GM18870 (cell line): Measurements from ENCODE around the gene GIMAP5.

ENCODE experiments used
- ATAC-seq: cut with Tn5 transposase; IDR thresholded peaks from one replicate; pipeline ENCODE4 v1.9.1; 2021; ENCODE audit warnings: moderate library complexity; ENCODE audit not compliant: unreplicated experiment

The GIMAP5 gene

GRCh38 chr7:150737265-150738055 lies at the start of gene GIMAP5:
Gene GIMAP5, plus strand, starts transcription at chr7:150737418. Its CDS starts 3,467 bp downstream, at chr7:150740885.
- no peak for ATAC-seq

- no peak for ATAC-seq
Measured at GRCh38 chr7:150688630-150689029, 48.6 kb upstream of the GIMAP5 start.

DNA sequence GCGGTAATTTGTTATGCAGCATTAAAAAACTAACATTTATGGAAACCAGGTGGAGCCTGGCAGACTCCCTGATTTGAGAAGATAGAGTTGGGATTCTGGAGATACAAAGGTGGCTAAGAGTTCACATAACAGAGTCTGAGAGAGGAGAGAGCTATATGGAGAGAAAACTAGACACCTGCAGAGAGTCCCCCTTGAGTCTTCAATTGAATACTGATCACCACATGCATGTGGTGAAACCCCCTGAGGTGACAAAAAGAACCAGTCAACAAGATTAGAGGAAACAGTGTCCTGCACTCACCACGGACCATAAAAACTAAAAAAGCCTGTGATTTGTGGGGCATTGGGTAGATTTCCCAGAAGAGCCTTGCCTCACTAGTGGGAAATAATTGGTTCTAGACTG lies 41.6 kb upstream of the GIMAP5 start:
- ATAC-seq, result no peak

DNA sequence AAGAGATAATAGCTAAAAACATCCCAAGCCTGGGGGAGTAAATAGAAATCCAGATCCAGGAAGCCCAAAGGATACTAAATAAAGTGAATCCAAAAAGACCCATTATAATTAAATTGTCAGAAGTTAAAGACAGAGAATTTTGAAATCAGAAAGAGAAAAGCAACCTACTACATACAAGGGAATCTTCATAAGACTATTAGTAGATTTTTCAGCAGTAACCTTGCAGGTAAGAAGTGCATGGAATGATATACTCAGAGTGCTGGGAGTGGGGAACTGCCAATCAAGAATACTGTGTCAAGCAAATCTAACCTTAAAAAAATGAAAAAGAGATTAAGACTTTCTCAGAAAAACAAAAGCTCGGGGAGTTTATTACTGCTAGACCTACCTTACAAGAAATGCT lies 34.0 kb upstream of the GIMAP5 start:
- no peak for ATAC-seq

DNA sequence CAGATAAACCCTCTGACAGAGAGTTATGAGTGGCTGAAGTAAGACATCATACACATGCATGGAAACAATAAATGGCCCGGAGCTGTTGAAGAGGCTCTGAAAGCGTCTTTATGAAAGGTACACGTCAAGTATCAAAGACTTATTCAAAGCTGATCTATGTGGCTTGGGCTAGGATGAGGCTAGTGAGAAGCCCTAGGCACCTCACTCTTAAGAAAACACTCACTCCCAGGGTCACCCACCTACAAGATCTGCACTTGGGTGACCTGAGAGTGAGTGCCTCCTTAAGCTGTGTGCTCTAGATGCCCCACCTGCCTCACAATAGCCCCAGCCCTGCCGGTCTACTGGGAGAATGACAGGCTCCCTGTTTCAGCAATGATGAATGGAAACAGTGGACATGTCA lies 21.9 kb upstream of the GIMAP5 start:
- no peak for ATAC-seq

DNA sequence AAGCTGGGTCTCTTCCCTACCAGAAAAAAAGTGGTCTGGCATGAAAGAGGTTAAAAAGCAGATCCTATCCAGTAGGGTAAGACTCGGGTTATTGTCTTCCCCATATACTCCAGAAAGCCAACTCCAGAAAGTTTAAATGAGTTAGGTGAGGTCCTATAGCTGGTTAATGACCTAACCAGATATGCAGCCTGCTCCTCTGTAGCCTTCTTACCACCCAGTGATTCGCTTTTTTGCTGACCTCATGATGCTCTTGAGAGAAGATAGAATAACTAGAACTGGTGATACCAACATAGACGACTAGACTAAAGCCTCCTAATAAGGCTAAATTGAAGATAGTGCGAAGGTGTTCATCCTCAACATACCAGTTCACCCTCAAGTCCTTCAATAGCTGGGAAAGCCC lies 21.5 kb upstream of the GIMAP5 start:
- no peak for ATAC-seq

DNA sequence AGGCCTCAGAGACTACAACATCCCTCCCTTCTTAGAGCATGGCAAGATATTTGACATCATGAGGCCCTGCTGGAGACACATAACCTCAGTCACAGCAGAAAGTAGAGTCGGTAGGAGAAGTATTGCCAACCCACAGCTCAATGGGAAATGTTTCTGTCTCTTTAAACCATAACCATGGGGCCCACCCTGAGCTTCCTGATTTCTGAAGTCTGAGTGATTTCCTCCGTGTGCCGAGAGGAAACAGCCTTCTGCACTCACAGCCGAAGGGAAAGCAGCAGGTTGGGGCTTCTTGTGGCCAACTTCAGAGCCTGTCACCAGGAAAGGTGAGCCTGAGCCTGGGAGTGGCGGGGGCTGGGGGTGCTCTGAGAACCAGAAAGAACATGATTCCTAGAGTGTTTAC lies 20.9 kb upstream of the GIMAP5 start, which contains the start of gene GIMAP1:
Gene GIMAP1, plus strand, starts transcription at position 246 of the 400 bp plus-strand sequence. CDS start 2,435 bp downstream, outside the sequence.
- no peak for ATAC-seq

GRCh38 chr7:150716939-150717338 lies 20.3 kb upstream of the GIMAP5 start:
- ATAC-seq, result no peak

GRCh38 chr7:150717814-150718420 lies 19.3 kb upstream of the GIMAP5 start:
- no peak for ATAC-seq

DNA sequence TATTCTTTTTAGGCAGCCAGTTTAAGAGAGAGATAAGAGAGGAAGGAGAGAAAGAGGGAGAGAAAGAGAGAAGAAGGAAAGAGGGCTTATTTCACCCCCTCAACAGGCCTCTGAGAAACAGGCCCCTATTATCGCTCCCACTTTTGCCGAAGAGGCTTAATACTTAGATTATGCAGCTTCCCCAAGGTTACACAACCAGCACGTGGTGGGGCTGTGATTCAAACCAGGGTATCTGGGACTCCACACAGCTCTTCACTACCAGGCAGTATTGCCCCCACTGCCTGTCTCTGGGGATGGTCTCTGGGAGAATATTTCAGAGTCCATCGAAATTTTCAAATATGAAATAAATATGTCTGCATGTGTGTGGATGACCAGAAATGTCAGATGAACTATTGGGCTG lies 17.8 kb upstream of the GIMAP5 start:
- ATAC-seq, result no peak

DNA sequence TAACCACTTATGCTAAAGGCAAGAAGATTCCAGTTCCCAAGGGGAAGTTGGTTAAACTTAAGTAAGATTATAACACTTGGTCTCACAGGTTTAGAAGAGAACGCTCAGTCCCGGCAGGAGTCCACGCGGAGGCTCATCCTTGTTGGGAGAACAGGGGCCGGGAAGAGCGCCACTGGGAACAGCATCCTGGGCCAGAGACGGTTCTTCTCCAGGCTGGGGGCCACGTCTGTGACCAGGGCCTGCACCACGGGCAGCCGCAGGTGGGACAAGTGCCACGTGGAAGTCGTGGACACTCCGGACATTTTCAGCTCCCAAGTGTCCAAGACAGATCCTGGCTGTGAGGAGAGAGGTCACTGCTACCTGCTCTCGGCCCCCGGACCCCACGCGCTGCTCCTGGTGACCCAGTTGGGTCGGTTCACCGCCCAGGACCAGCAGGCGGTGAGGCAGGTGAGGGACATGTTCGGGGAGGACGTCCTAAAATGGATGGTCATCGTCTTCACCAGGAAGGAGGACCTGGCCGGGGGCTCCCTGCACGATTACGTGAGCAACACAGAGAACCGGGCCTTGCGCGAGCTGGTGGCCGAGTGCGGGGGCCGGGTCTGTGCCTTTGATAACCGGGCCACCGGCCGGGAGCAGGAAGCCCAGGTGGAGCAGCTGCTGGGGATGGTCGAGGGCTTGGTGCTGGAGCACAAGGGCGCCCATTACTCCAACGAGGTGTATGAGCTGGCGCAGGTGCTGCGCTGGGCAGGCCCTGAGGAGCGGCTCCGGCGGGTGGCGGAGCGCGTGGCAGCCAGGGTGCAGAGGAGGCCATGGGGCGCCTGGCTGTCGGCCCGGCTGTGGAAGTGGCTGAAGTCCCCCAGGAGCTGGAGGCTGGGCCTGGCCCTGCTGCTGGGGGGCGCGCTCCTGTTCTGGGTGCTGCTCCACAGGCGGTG lies 17.0 kb upstream of the GIMAP5 start:
- ATAC-seq, result no peak

- ATAC-seq, result no peak
Measured at GRCh38 chr7:150721970-150722373, 15.2 kb upstream of the GIMAP5 start.

- no peak for ATAC-seq
Measured at GRCh38 chr7:150722431-150722931, 14.7 kb upstream of the GIMAP5 start.

DNA sequence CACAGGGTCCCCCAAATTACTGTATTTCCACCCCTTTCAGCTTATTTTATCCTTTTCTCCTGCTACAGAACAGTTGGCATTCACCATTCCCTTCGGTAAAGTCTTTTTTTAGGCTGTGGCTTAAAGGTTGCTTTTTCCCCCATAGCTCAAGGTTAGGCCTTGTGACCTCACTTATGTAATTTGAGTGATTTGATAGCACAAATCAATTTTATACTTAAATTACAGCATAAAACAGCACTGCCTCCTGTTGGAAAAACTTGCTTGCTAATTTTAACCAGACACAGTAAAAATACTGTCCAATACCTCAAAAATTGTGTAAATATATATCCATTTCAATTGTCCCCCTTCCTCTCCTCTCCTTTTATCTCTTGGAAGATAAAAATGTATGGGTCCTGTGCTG lies 13.8 kb upstream of the GIMAP5 start:
- no peak for ATAC-seq

GRCh38 chr7:150727381-150727780 lies 9.8 kb upstream of the GIMAP5 start:
- ATAC-seq, result no peak

DNA sequence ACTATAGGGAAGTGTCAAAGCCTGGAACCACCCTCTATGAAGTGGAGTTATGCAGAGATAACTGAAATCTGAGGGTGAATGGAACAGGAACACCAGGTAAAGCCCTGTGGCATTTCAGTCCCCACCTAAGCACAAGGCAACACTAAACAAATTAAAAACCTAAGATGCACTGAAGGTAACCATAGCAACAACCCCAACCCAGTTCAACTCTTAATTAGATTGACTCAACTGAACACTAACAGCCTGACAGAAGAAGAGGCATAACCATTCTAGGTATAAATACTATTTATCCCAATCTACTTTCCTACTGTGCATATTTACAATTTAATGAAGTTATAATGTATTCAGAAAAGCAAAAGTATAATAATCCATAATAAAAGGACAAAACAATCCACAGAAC lies 9.2 kb upstream of the GIMAP5 start:
- no peak for ATAC-seq

DNA sequence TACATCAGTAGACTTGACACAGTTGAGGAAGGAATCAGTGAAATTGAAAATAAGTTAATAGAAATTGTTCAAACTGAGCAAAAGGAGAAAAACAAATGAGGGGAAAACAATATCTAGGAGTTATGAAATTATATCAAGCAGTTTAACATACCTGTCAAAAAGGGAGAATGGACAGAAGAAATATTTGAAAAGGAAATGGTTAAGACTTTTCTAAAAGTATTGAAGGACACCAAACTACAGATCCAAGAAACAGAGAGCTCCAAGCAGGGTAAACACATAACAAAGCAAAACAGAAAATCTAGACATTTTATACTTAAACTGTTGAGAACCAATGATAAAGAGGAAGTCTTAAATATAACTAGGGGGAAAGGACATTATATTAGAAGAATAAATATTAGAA lies 8.6 kb upstream of the GIMAP5 start:
- no peak for ATAC-seq

- no peak for ATAC-seq
Measured at GRCh38 chr7:150731916-150732315, 5.3 kb upstream of the GIMAP5 start.

- ATAC-seq, result no peak
Measured at GRCh38 chr7:150732786-150733481, 4.3 kb upstream of the GIMAP5 start.

- no peak for ATAC-seq
Measured at GRCh38 chr7:150733482-150734095, 3.6 kb upstream of the GIMAP5 start.
